B cell (primary cell): ENCODE measurements around the gene FASTK. TPM values are rescaled to one million over a fixed set of nuclear protein-coding genes. Genes with fewer than 3 reads are reported as not detected.

ENCODE experiments used
- ATAC-seq: fragments of 200-7000 bp; cut with Tn5 transposase; one replicate; pipeline ENCODE4 v1.10.0; 2021; ENCODE audit warnings: low read depth, mild to moderate bottlenecking, moderate number of reproducible peaks, moderate library complexity
- CTCF ChIA-PET: fragments of 350-600 bp; sonication (Branson Sonifier 250); formaldehyde crosslinking; loops from one replicate; lab custom pipeline; 2021; ENCODE audit warnings: antibody characterized with exemption, inconsistent platforms; lab: Charles Lee
- POLR2A ChIA-PET: fragments of 350-600 bp; sonication (Branson Sonifier 250); formaldehyde crosslinking; loops from one replicate; lab custom pipeline; 2021; ENCODE audit warnings: antibody characterized with exemption; lab: Charles Lee
- DNase-seq: peaks from one replicate; pipeline ENCODE4 v3.0.0; 2013
- H2AFZ ChIP-seq: 2 replicates; pipeline ENCODE4 v1.6.1; 2012; ENCODE audit warnings: mild to moderate bottlenecking, low read depth, low read length; ENCODE audit not compliant: insufficient read depth, poor library complexity, severe bottlenecking
- H3K27ac ChIP-seq, 2 donors: 1 replicate in 1 of 2; 2 replicates in 1 of 2; pipeline ENCODE4 v1.5.1; 2012 to 2013; ENCODE audit warnings: low read length in 2 of 2, mild to moderate bottlenecking in 2 of 2, moderate library complexity in 1 of 2
- H3K27me3 ChIP-seq, 4 experiments: fragments of 200-600 bp in 1 of 4; sonication (generic) in 1 of 4; replicated peaks in 1 of 4; 1 replicate in 2 of 4; 2 replicates in 2 of 4; pipeline versions ENCODE4 v1.6.1 to v1.7.0; 2013 to 2016; ENCODE audit warnings: low read length in 3 of 4, mild to moderate bottlenecking in 2 of 4, mixed read lengths in 1 of 4, moderate library complexity in 1 of 4; ENCODE audit not compliant: insufficient read depth in 4 of 4, control insufficient read depth in 3 of 4; ENCODE audit errors: control extremely low read depth in 1 of 4
- H3K36me3 ChIP-seq, 2 experiments: replicated peaks in 1 of 2; 1 replicate in 1 of 2; 2 replicates in 1 of 2; pipeline versions ENCODE4 v1.6.1 to v1.7.1; 2013; ENCODE audit warnings: low read length in 1 of 2; ENCODE audit not compliant: insufficient read depth in 2 of 2, control insufficient read depth in 1 of 2; ENCODE audit errors: control extremely low read depth in 1 of 2, extremely low read depth in 1 of 2
- H3K4me1 ChIP-seq, 2 donors: fragments of 200-600 bp in 1 of 2; sonication (generic) in 1 of 2; 1 replicate in 1 of 2; 2 replicates in 1 of 2; pipeline versions ENCODE4 v1.5.1 to v1.6.1; 2013 to 2017; ENCODE audit warnings: low read length in 2 of 2; ENCODE audit not compliant: control insufficient read depth in 2 of 2, insufficient read depth in 2 of 2
- H3K4me2 ChIP-seq: replicated peaks from 2 replicates; pipeline ENCODE3; 2012; ENCODE audit warnings: mild to moderate bottlenecking, low read depth, low read length; ENCODE audit not compliant: poor library complexity, severe bottlenecking
- H3K4me3 ChIP-seq, 5 experiments: fragments of 200-600 bp in 1 of 5; sonication (generic) in 1 of 5; 1 replicate in 3 of 5; 2 replicates in 2 of 5; pipeline versions ENCODE4 v1.5.1 to v1.7.0; 2011 to 2016; ENCODE audit warnings: low read length in 4 of 5, mild to moderate bottlenecking in 4 of 5, low read depth in 2 of 5, control low read depth in 1 of 5, moderate library complexity in 1 of 5; ENCODE audit not compliant: insufficient read depth in 1 of 5; ENCODE audit errors: control extremely low read depth in 1 of 5, extremely low read depth in 1 of 5
- H3K79me2 ChIP-seq: fragments of 200-600 bp; sonication (generic); one replicate; pipeline ENCODE4 v1.6.0; 2016; ENCODE audit warnings: low read length; ENCODE audit not compliant: control insufficient read depth, insufficient read depth
- H3K9ac ChIP-seq: fragments of 200-600 bp; sonication (generic); 2 replicates; pipeline ENCODE4 v1.6.1; 2017; ENCODE audit warnings: mild to moderate bottlenecking, low read length, moderate library complexity
- H3K9me3 ChIP-seq, 3 donors: one replicate each; pipeline versions ENCODE4 v1.6.1 to v1.7.1; 2013; ENCODE audit warnings: low read length in 2 of 3; ENCODE audit not compliant: control insufficient read depth in 2 of 3, insufficient read depth in 1 of 3; ENCODE audit errors: control extremely low read depth in 1 of 3
- H4K20me1 ChIP-seq: 2 replicates; pipeline ENCODE4 v1.6.0; 2012; ENCODE audit warnings: mild to moderate bottlenecking, low read length; ENCODE audit not compliant: insufficient read depth, control insufficient read depth, poor library complexity, severe bottlenecking
- H3K27ac Mint-ChIP-seq: one replicate; pipeline ENCODE4 v1.8.0; 2021; ENCODE audit warnings: mixed read lengths
- H3K27me3 Mint-ChIP-seq: one replicate; pipeline ENCODE4 v1.8.0; 2021; ENCODE audit warnings: mixed read lengths
- H3K4me1 Mint-ChIP-seq: one replicate; pipeline ENCODE4 v1.8.0; 2021; ENCODE audit warnings: mixed read lengths
- H3K4me3 Mint-ChIP-seq: one replicate; pipeline ENCODE4 v1.8.0; 2021; ENCODE audit warnings: mixed read lengths
- H3K9me3 Mint-ChIP-seq: one replicate; pipeline ENCODE4 v1.8.0; 2022; ENCODE audit warnings: mixed read lengths; ENCODE audit not compliant: insufficient read depth
- CTCF ChIP-seq: fragments of 200-600 bp; IDR thresholded peaks from one replicate; pipeline ENCODE4 v1.8.0; 2022; ENCODE audit warnings: antibody characterized with exemption, mild to moderate bottlenecking
- EZH2 ChIP-seq: IDR thresholded peaks from 2 replicates; pipeline ENCODE4 v1.6.1; 2012; ENCODE audit warnings: borderline replicate concordance, low read depth, mild to moderate bottlenecking, moderate library complexity, low read length; ENCODE audit not compliant: insufficient read depth, poor library complexity, severe bottlenecking
- WGBS: methylation state at CpG from one replicate; pipeline ENCODE4 v1.1.5; 2013; ENCODE audit warnings: missing lambda C conversion rate; ENCODE audit not compliant: insufficient coverage; 5-methylcytosine and 5-hydroxymethylcytosine counted together
- intact Hi-C: fragments of 100-400 bp; cut with micrococcal nuclease; formaldehyde crosslinking; loops from one replicate; pipeline ENCODE4 v1.10.0; 2022
- polyA plus RNA-seq: library from polyadenylated mRNA; depleted of rRNA; stranded (reverse); fragments of >200 nt; gene quantifications from 2 replicates; pipeline ENCODE4 v1.2.3, GENCODE V29; 2012
- total RNA-seq, 2 donors: library from RNA; stranded (reverse); fragments of 120-200 nt in 1 of 2; gene quantifications; 1 replicate in 1 of 2; 2 replicates in 1 of 2; pipeline versions ENCODE4 v1.2.3 to v1.2.4, GENCODE V29; 2013 to 2022

Gene FASTK
- total and polyA plus RNA-seq, 2 donors (not counting 1 experiment from before 2014, with no cell fraction given) = 120 to 258 TPM

DNA sequence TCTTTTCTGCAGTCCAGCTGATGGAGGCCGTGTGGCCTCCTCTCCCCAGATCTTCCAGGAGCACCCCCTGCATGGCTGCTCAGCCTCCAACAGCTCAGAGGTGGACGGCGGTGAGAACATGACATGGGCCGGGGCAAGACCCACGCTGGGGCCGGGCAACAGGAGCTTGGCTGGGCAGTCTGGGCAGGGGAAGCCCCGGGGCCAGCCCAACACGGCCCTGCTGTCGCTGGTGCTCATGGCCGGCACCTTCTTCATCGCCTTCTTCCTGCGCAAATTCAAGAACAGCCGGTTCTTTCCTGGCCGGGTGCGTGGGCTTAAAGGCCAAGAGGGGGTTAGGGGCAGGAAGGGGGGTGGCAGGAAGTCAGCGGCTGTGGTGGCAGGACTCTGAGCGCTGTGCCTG lies 6.6 kb downstream of the FASTK start:
- DNase-seq = no peak
- Histone ChIP-seq H4K20me1 (no peaks in the 10 kb centered on the region), H3K9me3 (no peaks in the 10 kb centered on the region), H3K79me2 (no peaks in the 10 kb centered on the region), H3K27me3 (no peaks in the 10 kb centered on the region), H3K36me3 (peaks cover 0 to 32% of the 10 kb centered on the region in 2 experiments), H3K4me1 (peaks cover 0 to 6% of the 10 kb centered on the region in 2 donors), H2AFZ (no peak overlapping the region), H3K4me2 (no peak overlapping the region), H3K9ac (no peak overlapping the region), H3K4me3 (no peak overlapping the region), H3K27ac (no peak overlapping the region)
- Mint-ChIP-seq H3K27me3 (no peaks in the 10 kb centered on the region), H3K4me3 (no peak overlapping the region), H3K27ac (no peak overlapping the region), H3K4me1 (peaks cover 9% of the 10 kb centered on the region), H3K9me3 (no peaks in the 10 kb centered on the region)
- ATAC-seq = no peak
- ChIA-PET POLR2A (no interaction called here), CTCF (no interaction called here)
- WGBS = 91% methylated on average over 13 of the region's 17 CpGs
- intact Hi-C loops = no loop called here
- no peak for TF ChIP-seq CTCF
- no peak for TF ChIP-seq EZH2

GRCh38 chr7:151071032-151071866 lies 9.4 kb downstream of the FASTK start:
- DNase-seq = no peak

More at GRCh38 chr7:151071032-151071866, 9.4 kb downstream of the FASTK start:
- Mint-ChIP-seq H3K9me3 (no peaks in the 10 kb centered on the region), H3K27ac (no peak overlapping the region), H3K4me3 (no peak overlapping the region), H3K27me3 (no peaks in the 10 kb centered on the region), H3K4me1 (no peaks in the 10 kb centered on the region)
- H4K20me1 ChIP-seq = no peaks in the 10 kb centered on the region
- H3K9me3 ChIP-seq = no peaks in the 10 kb centered on the region
- H3K4me3 ChIP-seq = no peak overlapping the region
- H3K36me3 ChIP-seq = peaks cover 0 to 42% of the 10 kb centered on the region in 2 experiments
- CTCF ChIA-PET = interaction anchor here (1.0 to 1.2 kb wide), 3 partner anchors 18 to 86 kb away, joined by 3 read pairs; no protein-coding TSS in a partner anchor
- intact Hi-C loops = no loop called here
- H3K4me1 ChIP-seq = no peaks in the 10 kb centered on the region
- TF ChIP-seq EZH2 = no peak
- TF ChIP-seq CTCF = no peak
- H2AFZ ChIP-seq = no peak overlapping the region
- POLR2A ChIA-PET = no interaction called here
- no peak overlapping the region for H3K9ac ChIP-seq
- no peaks in the 10 kb centered on the region for H3K27me3 ChIP-seq
- H3K79me2 ChIP-seq = no peaks in the 10 kb centered on the region
- no peak overlapping the region for H3K4me2 ChIP-seq
- ATAC-seq = no peak
- 96% methylated on average over 39 of the region's 39 CpGs for WGBS
- H3K27ac ChIP-seq = no peak overlapping the region
